GM12872 (cell line): ENCODE measurements around the gene BEND4.

Experiments used
- CTCF ChIP-seq: IDR thresholded peaks from 3 replicates; pipeline ENCODE4 v1.5.1; 2011; ENCODE audit warnings: low read depth, mild to moderate bottlenecking, low read length, moderate library complexity; ENCODE audit not compliant: insufficient read depth

The BEND4 gene

GRCh38 chr4:42151568-42152506 is 618 bp downstream of the BEND4 start:
- no peak for TF ChIP-seq CTCF

- TF ChIP-seq CTCF, result no peak
These were observed 1.5 kb downstream of the BEND4 start for GRCh38 chr4:42150653-42151567.

- no peak for TF ChIP-seq CTCF
These were observed 3.5 kb downstream of the BEND4 start for GRCh38 chr4:42149004-42149403.

GRCh38 chr4:42148425-42148824 is 4.0 kb downstream of the BEND4 start:
- TF ChIP-seq CTCF, result no peak

GRCh38 chr4:42144028-42144427 is 8.4 kb downstream of the BEND4 start:
- TF ChIP-seq CTCF, result no peak

- TF ChIP-seq CTCF, result no peak
These were observed 9.9 kb downstream of the BEND4 start for GRCh38 chr4:42142591-42142990.

GRCh38 chr4:42136371-42136770 is 16.1 kb downstream of the BEND4 start:
- no peak for TF ChIP-seq CTCF
